Osteoblast (primary cell): ENCODE results near the gene PRKAR2B. TPM values are rescaled to one million over a fixed set of nuclear protein-coding genes. Genes with fewer than 3 reads are reported as not detected.
"Not testable (repeated sequence)": the region's sequence is repeated elsewhere in the genome, so short reads cannot be mapped to it uniquely, and the experiment has no call there.

Experiments
- DNase-seq: peaks from one replicate; pipeline ENCODE4 v3.0.0; 2011; ENCODE audit warnings: low spot score, mixed read lengths; ENCODE audit not compliant: insufficient read length; ENCODE audit errors: missing footprints
- H2AFZ ChIP-seq: 2 replicates; pipeline ENCODE4 v1.6.0; 2011; ENCODE audit warnings: mild to moderate bottlenecking, low read length
- H3K27ac ChIP-seq: 2 replicates; pipeline ENCODE4 v1.5.1; 2011; ENCODE audit warnings: mild to moderate bottlenecking, low read depth, low read length, moderate library complexity
- H3K27me3 ChIP-seq: 2 replicates; pipeline ENCODE4 v1.6.0; 2012; ENCODE audit warnings: mild to moderate bottlenecking, control low read depth, inconsistent platforms, low read length, moderate library complexity; ENCODE audit not compliant: insufficient read depth
- H3K36me3 ChIP-seq: 2 replicates; pipeline ENCODE4 v1.5.1; 2011; ENCODE audit warnings: mild to moderate bottlenecking, low read length, control low read depth, moderate library complexity; ENCODE audit not compliant: insufficient read depth
- H3K4me1 ChIP-seq: 2 replicates; pipeline ENCODE4 v1.5.1; 2011; ENCODE audit warnings: mild to moderate bottlenecking, low read length, control low read depth, moderate library complexity; ENCODE audit not compliant: insufficient read depth
- H3K4me2 ChIP-seq: 2 replicates; pipeline ENCODE4 v1.6.0; 2011; ENCODE audit warnings: mild to moderate bottlenecking, low read length; ENCODE audit not compliant: insufficient read depth
- H3K4me3 ChIP-seq: fragments of 200-600 bp; sonication (generic); 3 replicates; pipeline ENCODE4 v1.5.1; 2012; ENCODE audit warnings: mild to moderate bottlenecking, low read length, inconsistent platforms; ENCODE audit not compliant: insufficient read depth
- H3K79me2 ChIP-seq: 2 replicates; pipeline ENCODE4 v1.6.0; 2012; ENCODE audit warnings: mild to moderate bottlenecking, low read length, control low read depth, inconsistent platforms; ENCODE audit not compliant: insufficient read depth
- H3K9me3 ChIP-seq: 2 replicates; pipeline ENCODE4 v1.5.1; 2011; ENCODE audit warnings: low read depth, low read length, control low read depth
- H4K20me1 ChIP-seq: 2 replicates; pipeline ENCODE4 v1.6.0; 2012; ENCODE audit warnings: mild to moderate bottlenecking, low read length, control low read depth; ENCODE audit not compliant: insufficient read depth
- CTCF ChIP-seq: IDR thresholded peaks from 2 replicates; pipeline ENCODE4 v1.5.1; 2011; ENCODE audit warnings: mild to moderate bottlenecking, low read depth, low read length, moderate library complexity; ENCODE audit errors: extremely low read depth
- total RNA-seq: library from RNA; depleted of rRNA; stranded (reverse); fragments of >200 nt; gene quantifications from 2 replicates; pipeline ENCODE4 v1.2.3, GENCODE V29; 2012

PRKAR2B gene
- total RNA-seq, 1 donor = 2.5 TPM

- H3K36me3 ChIP-seq = no peaks in the 10 kb centered on the region
- H4K20me1 ChIP-seq = no peaks in the 10 kb centered on the region
- H2AFZ ChIP-seq = no peak overlapping the region
- H3K79me2 ChIP-seq = no peaks in the 10 kb centered on the region
- no peaks in the 10 kb centered on the region for H3K9me3 ChIP-seq
- H3K27ac ChIP-seq = no peak overlapping the region
- H3K27me3 ChIP-seq = peaks cover 3% of the 10 kb centered on the region
- no peaks in the 10 kb centered on the region for H3K4me1 ChIP-seq
- DNase-seq = peak; percentile 3
- H3K4me3 ChIP-seq = no peak overlapping the region
- H3K4me2 ChIP-seq = no peak overlapping the region
- TF ChIP-seq CTCF = no peak
These were observed 45.1 kb downstream of the PRKAR2B start for GRCh38 chr7:107089627-107090026.

GRCh38 chr7:107090457-107090856 lies 46.0 kb downstream of the PRKAR2B start:
- H3K4me2 ChIP-seq = no peak overlapping the region
- H3K9me3 ChIP-seq = no peaks in the 10 kb centered on the region
- no peak for TF ChIP-seq CTCF

GRCh38 chr7:107091306-107091705 lies 46.8 kb downstream of the PRKAR2B start:
- H2AFZ ChIP-seq = no peak overlapping the region
- no peak overlapping the region for H3K27ac ChIP-seq
- no peaks in the 10 kb centered on the region for H4K20me1 ChIP-seq
- no peaks in the 10 kb centered on the region for H3K4me1 ChIP-seq
- no peak overlapping the region for H3K4me2 ChIP-seq
- no peaks in the 10 kb centered on the region for H3K36me3 ChIP-seq
- H3K79me2 ChIP-seq = no peaks in the 10 kb centered on the region
- peaks cover 3% of the 10 kb centered on the region for H3K27me3 ChIP-seq
- TF ChIP-seq CTCF = no peak
- no peak for DNase-seq
- no peaks in the 10 kb centered on the region for H3K9me3 ChIP-seq
- no peak overlapping the region for H3K4me3 ChIP-seq

More at GRCh38 chr7:107090457-107090856, 46.0 kb downstream of the PRKAR2B start:
- Histone ChIP-seq H3K4me3 (no peak overlapping the region), H4K20me1 (no peaks in the 10 kb centered on the region), H3K79me2 (no peaks in the 10 kb centered on the region), H3K4me1 (no peaks in the 10 kb centered on the region), H3K27me3 (peaks cover 3% of the 10 kb centered on the region), H3K27ac (no peak overlapping the region), H3K36me3 (no peaks in the 10 kb centered on the region), H2AFZ (no peak overlapping the region)
- DNase-seq = peak; percentile 67

- H3K4me1 ChIP-seq, H3K36me3 ChIP-seq, H3K27ac ChIP-seq, H4K20me1 ChIP-seq, H3K4me2 ChIP-seq, DNase-seq, H3K27me3 ChIP-seq, H2AFZ ChIP-seq, H3K4me3 ChIP-seq, H3K79me2 ChIP-seq, H3K9me3 ChIP-seq: not testable (repeated sequence)
These were observed 49.2 kb downstream of the PRKAR2B start for GRCh38 chr7:107093671-107094070.

GRCh38 chr7:107099154-107099553 lies 54.6 kb downstream of the PRKAR2B start:
- not testable (repeated sequence) for H3K9me3 ChIP-seq, H2AFZ ChIP-seq, H3K4me2 ChIP-seq, H4K20me1 ChIP-seq, DNase-seq, H3K36me3 ChIP-seq, H3K4me1 ChIP-seq, H3K4me3 ChIP-seq, H3K27me3 ChIP-seq, H3K79me2 ChIP-seq, H3K27ac ChIP-seq
